PFSK-1 (cell line): ENCODE data around the gene WASHC4.

Experiments
- FOXP2 ChIP-seq: optimal IDR thresholded peaks from 2 replicates; pipeline ENCODE3; 2011; ENCODE audit warnings: borderline replicate concordance, control low read depth, inconsistent platforms; ENCODE audit not compliant: insufficient read depth; ENCODE audit errors: extremely low read length, extremely low read depth
- POLR2AphosphoS5 ChIP-seq: IDR thresholded peaks from 2 replicates; pipeline ENCODE4 v1.6.1; 2012; ENCODE audit warnings: low read depth, mild to moderate bottlenecking, control low read depth, low read length, moderate library complexity
- REST ChIP-seq, 2 experiments: IDR thresholded peaks; 2 replicates each; pipeline versions ENCODE4 v1.6.1 to v1.8.0; 2011 to 2012; ENCODE audit warnings: low read depth in 2 of 2, low read length in 2 of 2, control low read depth in 1 of 2, inconsistent platforms in 1 of 2, mild to moderate bottlenecking in 1 of 2, moderate library complexity in 1 of 2; ENCODE audit not compliant: insufficient read depth in 1 of 2
- SIN3A ChIP-seq: IDR thresholded peaks from 2 replicates; pipeline ENCODE4 v1.6.1; 2012; ENCODE audit warnings: mild to moderate bottlenecking, low read length, moderate library complexity, borderline replicate concordance; ENCODE audit not compliant: insufficient read depth
- TAF1 ChIP-seq: IDR thresholded peaks from 2 replicates; pipeline ENCODE4 v1.6.1; 2012; ENCODE audit warnings: low read length, control low read depth, borderline replicate concordance; ENCODE audit not compliant: insufficient read depth

WASHC4 gene

GRCh38 chr12:105067511-105068031 is 40.0 kb upstream of the WASHC4 start:
- no peak for TF ChIP-seq SIN3A
- no peak for TF ChIP-seq REST (IDR thresholded peaks at IDR 0.05; ENCODE audit: insufficient read depth in 1 of 2, low read depth in 2 of 2, low read length in 2 of 2)
- no peak for TF ChIP-seq POLR2AphosphoS5
- TF ChIP-seq TAF1, result no peak
- no peak for TF ChIP-seq FOXP2

- no peak for TF ChIP-seq TAF1
- no peak for TF ChIP-seq POLR2AphosphoS5
- TF ChIP-seq REST (IDR thresholded peaks at IDR 0.05; ENCODE audit: insufficient read depth in 1 of 2, low read depth in 2 of 2, low read length in 2 of 2), result no peak
- no peak for TF ChIP-seq FOXP2
- TF ChIP-seq SIN3A, result no peak
Measured at GRCh38 chr12:105069936-105070702, 37.4 kb upstream of the WASHC4 start.

- TF ChIP-seq SIN3A, result no peak
- TF ChIP-seq TAF1, result no peak
- no peak for TF ChIP-seq POLR2AphosphoS5
- TF ChIP-seq FOXP2, result no peak
- no peak for TF ChIP-seq REST (IDR thresholded peaks at IDR 0.05; ENCODE audit: insufficient read depth in 1 of 2, low read depth in 2 of 2, low read length in 2 of 2)
Measured at GRCh38 chr12:105071981-105072380, 35.5 kb upstream of the WASHC4 start.

- TF ChIP-seq REST (IDR thresholded peaks at IDR 0.05; ENCODE audit: insufficient read depth in 1 of 2, low read depth in 2 of 2, low read length in 2 of 2), result no peak
- TF ChIP-seq POLR2AphosphoS5, result no peak
- TF ChIP-seq TAF1, result no peak
- no peak for TF ChIP-seq FOXP2
- no peak for TF ChIP-seq SIN3A
Measured at GRCh38 chr12:105072888-105073488, 34.5 kb upstream of the WASHC4 start.
